Kidney (tissue), 14 donors: ENCODE measurements around the gene QRICH1. TPM values are rescaled to one million over a fixed set of nuclear protein-coding genes. Genes with fewer than 3 reads are reported as not detected.
A peak's percentile ranks its signal among the peaks of the same experiment; 100 is the strongest.

Source experiments
- DNase-seq, 5 donors: peaks; one replicate each; pipeline ENCODE4 v3.0.0-alpha.2; 2013 to 2020
- FAIRE-seq: peaks from 2 replicates; lab custom pipeline; 2012; peaks lifted over from hg19 to GRCh38; lab: Jason Lieb, UNC
- H3K27ac ChIP-seq, 2 donors: one replicate each; pipeline ENCODE4 v1.7.0; 2013; ENCODE audit warnings: low read depth in 2 of 2, low read length in 2 of 2, inconsistent platforms in 1 of 2
- H3K27me3 ChIP-seq: one replicate; pipeline ENCODE4 v1.7.1; 2013; ENCODE audit warnings: low read length, inconsistent platforms; ENCODE audit not compliant: control insufficient read depth, insufficient read depth
- H3K36me3 ChIP-seq, 3 donors: one replicate each; pipeline versions ENCODE4 v1.7.0 to v1.7.1; 2013; ENCODE audit warnings: low read length in 3 of 3, control low read depth in 1 of 3, inconsistent platforms in 1 of 3; ENCODE audit not compliant: insufficient read depth in 3 of 3, control insufficient read depth in 2 of 3
- H3K4me1 ChIP-seq, 3 donors: one replicate each; pipeline versions ENCODE4 v1.7.0 to v1.7.1; 2013; ENCODE audit warnings: low read length in 3 of 3, inconsistent platforms in 1 of 3, low read depth in 1 of 3; ENCODE audit not compliant: control insufficient read depth in 2 of 3, insufficient read depth in 2 of 3
- H3K4me3 ChIP-seq, 3 donors: one replicate each; pipeline versions ENCODE4 v1.7.0 to v1.8.1; 2013; ENCODE audit warnings: low read length in 3 of 3, control low read depth in 1 of 3, inconsistent platforms in 1 of 3
- H3K9ac ChIP-seq, 3 donors: one replicate each; pipeline versions ENCODE4 v1.7.0 to v1.7.1; 2013; ENCODE audit warnings: low read length in 3 of 3, control low read depth in 1 of 3, inconsistent platforms in 1 of 3
- H3K9me3 ChIP-seq, 3 donors: one replicate each; pipeline versions ENCODE4 v1.7.0 to v1.7.1; 2013; ENCODE audit warnings: low read length in 3 of 3, control low read depth in 1 of 3, inconsistent platforms in 1 of 3; ENCODE audit not compliant: control insufficient read depth in 2 of 3, insufficient read depth in 1 of 3
- intact Hi-C: fragments of 100-400 bp; cut with DNase I; formaldehyde crosslinking; loops from one replicate; pipeline ENCODE4 v1.11.1; 2022
- polyA plus RNA-seq: library from polyadenylated mRNA; stranded (reverse); fragments of 350-450 nt; fragmentation: Illumina TruSeq; extraction: RNeasy Lipid Tissue Mini Kit (QIAGEN cat#74804); gene quantifications from one replicate; pipeline ENCODE4 v1.2.3, GENCODE V29; 2014; ENCODE audit warnings: low read depth, low replicate concordance; ENCODE audit not compliant: insufficient read depth
- total RNA-seq: library from RNA; stranded (reverse); fragmentation: NEBNext Ultra II Directional; extraction: Animal tissue kit (Norgen Biotek cat#: 25700); gene quantifications from one replicate; pipeline ENCODE4 v1.2.1, GENCODE V29; 2021
- TF ChIP-seq, protein P1 (sequence below): IDR thresholded peaks from 3 replicates; pipeline ENCODE4 v1.5.1; 2012; ENCODE audit warnings: mild to moderate bottlenecking, moderate library complexity, borderline replicate concordance; ENCODE audit not compliant: insufficient read depth; ENCODE audit errors: extremely low read depth
- donor health status: control.
- donor health status: control.
- donor health status: control.
- donor health status: control.
- donor health status: control.
- donor health status: DM: yes; HTN: yes; CAD: no.
- donor health status: Normal renal cell carcinoma (clear cell type).

QRICH1 gene
- total and polyA plus RNA-seq, 2 donors from 2014 or later, result 23.0 to 92.1 TPM

DNA sequence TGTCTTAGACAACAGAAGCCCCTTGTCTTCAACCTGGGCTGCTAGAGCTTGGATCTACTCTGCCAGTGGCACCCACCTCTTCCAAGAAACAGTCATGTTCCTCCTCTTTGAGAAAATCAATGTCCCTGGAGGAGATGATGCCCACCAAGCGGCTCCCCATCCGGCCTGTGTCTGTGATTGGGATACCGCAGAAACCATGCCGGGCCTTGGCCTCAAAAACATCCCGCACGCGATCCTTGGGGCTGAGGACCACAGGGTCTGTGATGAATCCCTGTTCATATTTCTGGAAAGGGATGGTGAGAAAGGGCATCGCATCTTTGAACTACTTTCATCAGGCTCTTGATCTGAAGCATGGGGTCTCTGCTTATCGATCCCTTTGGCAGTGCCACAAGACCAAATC is 66.2 kb downstream of the QRICH1 start:
- Histone ChIP-seq H3K4me1 (peaks cover 0 to 24% (median 9%) of the 10 kb centered on the region in 3 donors), H3K9me3 (no peaks in the 10 kb centered on the region), H3K4me3 (no peak overlapping the region), H3K9ac (no peak overlapping the region), H3K27ac (no peak overlapping the region), H3K36me3 (peaks cover 15 to 60% (median 35%) of the 10 kb centered on the region in 3 donors), H3K27me3 (no peaks in the 10 kb centered on the region)
- intact Hi-C loops, result no loop called here
- TF ChIP-seq, protein P1, sequence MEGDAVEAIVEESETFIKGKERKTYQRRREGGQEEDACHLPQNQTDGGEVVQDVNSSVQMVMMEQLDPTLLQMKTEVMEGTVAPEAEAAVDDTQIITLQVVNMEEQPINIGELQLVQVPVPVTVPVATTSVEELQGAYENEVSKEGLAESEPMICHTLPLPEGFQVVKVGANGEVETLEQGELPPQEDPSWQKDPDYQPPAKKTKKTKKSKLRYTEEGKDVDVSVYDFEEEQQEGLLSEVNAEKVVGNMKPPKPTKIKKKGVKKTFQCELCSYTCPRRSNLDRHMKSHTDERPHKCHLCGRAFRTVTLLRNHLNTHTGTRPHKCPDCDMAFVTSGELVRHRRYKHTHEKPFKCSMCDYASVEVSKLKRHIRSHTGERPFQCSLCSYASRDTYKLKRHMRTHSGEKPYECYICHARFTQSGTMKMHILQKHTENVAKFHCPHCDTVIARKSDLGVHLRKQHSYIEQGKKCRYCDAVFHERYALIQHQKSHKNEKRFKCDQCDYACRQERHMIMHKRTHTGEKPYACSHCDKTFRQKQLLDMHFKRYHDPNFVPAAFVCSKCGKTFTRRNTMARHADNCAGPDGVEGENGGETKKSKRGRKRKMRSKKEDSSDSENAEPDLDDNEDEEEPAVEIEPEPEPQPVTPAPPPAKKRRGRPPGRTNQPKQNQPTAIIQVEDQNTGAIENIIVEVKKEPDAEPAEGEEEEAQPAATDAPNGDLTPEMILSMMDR, result no peak
- FAIRE-seq (no peak), DNase-seq (peak in 1 of 5 donors; percentile 34)

DNA sequence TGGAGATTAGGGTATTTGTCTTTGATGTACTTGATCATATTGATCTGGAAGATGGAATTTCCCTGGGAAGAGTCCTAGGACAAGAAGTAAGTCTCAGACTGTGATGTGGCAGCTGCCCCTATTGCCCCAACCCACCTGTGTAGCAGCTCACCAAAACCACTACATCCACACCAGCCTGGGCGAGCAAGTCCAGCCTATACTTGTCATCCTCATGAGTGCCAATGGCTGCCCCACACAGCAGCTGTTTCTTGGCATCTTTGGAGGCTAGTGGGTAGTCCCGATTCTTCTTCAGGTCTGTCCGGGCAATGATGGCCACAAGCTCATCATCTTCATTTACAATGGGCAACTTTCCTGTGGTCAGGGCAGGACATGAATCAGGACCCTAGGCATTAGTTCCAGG is 67.3 kb downstream of the QRICH1 start:
- no peak for FAIRE-seq
- peak in 1 of 5 donors; percentile 27 for DNase-seq
- intact Hi-C loops, result no loop called here
- TF ChIP-seq, protein P1, result no peak
- H3K9ac ChIP-seq, result no peak overlapping the region
- no peak overlapping the region for H3K4me3 ChIP-seq
- H3K9me3 ChIP-seq, result no peaks in the 10 kb centered on the region
- H3K27ac ChIP-seq, result no peak overlapping the region
- H3K27me3 ChIP-seq, result no peaks in the 10 kb centered on the region
- H3K36me3 ChIP-seq, result peaks cover 9 to 49% (median 24%) of the 10 kb centered on the region in 3 donors
- peaks cover 0 to 27% (median 9%) of the 10 kb centered on the region in 3 donors for H3K4me1 ChIP-seq

DNA sequence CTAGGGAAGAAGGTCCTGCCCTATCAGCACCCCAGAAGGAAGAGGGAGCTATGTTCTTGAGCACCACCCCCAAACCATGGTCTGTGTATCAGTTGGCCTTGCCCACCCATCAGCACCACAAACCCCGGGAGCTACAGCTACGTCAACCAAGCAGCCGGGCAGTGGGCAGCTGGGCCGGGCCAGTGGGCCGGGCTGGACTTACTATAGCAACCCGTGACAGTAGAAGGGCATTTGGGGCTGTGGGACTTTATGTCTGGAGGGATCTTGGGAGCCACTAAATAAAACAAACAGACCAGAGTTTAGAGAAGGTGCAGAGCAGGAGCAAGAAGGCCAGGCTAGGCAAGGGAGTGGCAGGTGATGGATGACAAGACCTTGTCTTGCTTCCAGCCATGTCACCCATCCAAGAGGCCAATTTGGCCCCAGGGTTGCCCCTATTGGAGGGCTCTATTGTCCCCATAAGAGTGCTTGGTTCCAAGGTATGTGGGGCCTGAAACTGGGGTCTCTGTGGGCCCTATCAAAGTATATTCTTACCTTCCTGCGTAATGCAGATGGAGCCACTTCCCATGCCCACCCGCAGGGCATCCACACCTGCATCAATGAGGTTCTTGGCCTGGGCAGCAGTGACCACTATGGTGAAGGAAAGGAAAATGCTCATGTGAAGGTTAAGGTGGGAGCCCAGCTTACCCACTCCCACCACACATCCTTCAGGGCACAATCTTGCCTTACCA is 67.9 kb downstream of the QRICH1 start:
- H3K36me3 ChIP-seq, result peaks cover 7 to 45% (median 23%) of the 10 kb centered on the region in 3 donors
- no peaks in the 10 kb centered on the region for H3K27me3 ChIP-seq
- intact Hi-C loops, result no loop called here
- no peak overlapping the region for H3K9ac ChIP-seq
- H3K27ac ChIP-seq, result no peak overlapping the region
- H3K9me3 ChIP-seq, result no peaks in the 10 kb centered on the region
- FAIRE-seq, result no peak
- TF ChIP-seq, protein P1, result no peak
- DNase-seq, result no peak
- H3K4me1 ChIP-seq, result peaks cover 0 to 27% (median 9%) of the 10 kb centered on the region in 3 donors
- H3K4me3 ChIP-seq, result no peak overlapping the region
